NCI-H82 (cell line): ENCODE results near the gene EYA2.
"Not testable (repeated sequence)": the region's sequence is repeated elsewhere in the genome, so short reads cannot be mapped to it uniquely, and the experiment has no call there.

ENCODE experiments used
- DNase-seq: peaks from one replicate; lab custom pipeline; 2025; lab: John Stamatoyannopoulos, UW

Gene EYA2

DNA sequence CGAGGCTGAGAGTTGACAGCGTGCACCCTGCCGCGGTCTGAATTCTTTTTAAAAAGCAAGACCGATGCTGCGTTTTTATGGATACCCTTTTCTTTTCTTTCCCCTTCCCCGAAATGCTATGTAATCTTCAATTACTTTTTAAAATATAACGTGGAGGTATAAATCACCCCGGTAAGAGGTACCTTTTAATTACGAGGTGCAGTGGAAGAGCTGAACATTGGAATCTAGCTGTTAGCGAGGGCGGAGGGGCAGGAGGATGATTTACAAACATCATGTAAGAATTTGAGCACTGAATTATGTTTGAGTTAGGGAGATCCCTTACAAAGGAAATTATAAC, 1.2 kb downstream of the EYA2 start:
- DNase-seq: peak; percentile 71

GRCh38 chr20:46897328-46897880, 2.8 kb downstream of the EYA2 start:
- peak; percentile 70 for DNase-seq

GRCh38 chr20:46898423-46898822, 3.8 kb downstream of the EYA2 start:
- peak; percentile 69 for DNase-seq

DNA sequence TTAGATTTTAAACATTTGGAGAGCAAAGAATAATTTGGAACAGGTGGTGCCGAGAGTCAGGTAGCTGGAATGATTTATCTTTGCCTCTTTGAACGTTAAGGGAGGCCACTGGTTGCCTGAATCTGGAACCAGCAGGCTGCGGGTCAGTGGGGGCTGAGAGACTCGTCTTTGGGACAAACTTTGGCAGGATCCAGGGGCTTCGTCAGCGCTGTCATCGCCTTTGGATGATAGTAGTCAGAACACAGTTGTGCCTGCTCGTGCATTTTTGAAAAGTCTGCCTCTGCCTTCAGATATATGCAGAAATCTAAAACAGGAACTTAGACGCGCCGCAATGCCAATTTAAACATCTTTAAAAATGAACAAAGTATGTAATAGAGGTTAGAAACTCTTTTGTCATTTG, 5.0 kb downstream of the EYA2 start:
- DNase-seq: no peak

- DNase-seq: no peak
Measured at GRCh38 chr20:46900086-46900485, 5.4 kb downstream of the EYA2 start.

DNA sequence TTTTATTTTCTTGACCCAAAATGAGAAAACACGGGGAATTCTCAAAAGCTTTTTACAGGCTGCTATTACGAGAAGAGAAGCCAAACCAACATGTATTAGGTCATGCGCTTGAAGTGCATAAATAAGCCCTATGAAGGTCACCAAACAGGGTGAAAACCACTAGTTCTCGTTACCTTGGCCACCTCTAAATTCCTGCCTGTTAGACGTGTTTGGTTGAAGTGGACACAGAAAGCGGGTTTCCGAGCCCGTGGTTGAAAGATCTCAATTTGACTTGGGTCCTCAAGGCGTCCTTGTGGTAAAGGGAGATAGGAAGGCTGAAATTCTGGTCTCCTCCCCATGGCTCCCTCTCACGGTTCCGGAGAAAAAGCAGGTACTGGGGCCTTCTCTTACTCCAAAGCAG, 6.2 kb downstream of the EYA2 start:
- DNase-seq: no peak

GRCh38 chr20:46901638-46902037, 7.0 kb downstream of the EYA2 start:
- DNase-seq: no peak

DNA sequence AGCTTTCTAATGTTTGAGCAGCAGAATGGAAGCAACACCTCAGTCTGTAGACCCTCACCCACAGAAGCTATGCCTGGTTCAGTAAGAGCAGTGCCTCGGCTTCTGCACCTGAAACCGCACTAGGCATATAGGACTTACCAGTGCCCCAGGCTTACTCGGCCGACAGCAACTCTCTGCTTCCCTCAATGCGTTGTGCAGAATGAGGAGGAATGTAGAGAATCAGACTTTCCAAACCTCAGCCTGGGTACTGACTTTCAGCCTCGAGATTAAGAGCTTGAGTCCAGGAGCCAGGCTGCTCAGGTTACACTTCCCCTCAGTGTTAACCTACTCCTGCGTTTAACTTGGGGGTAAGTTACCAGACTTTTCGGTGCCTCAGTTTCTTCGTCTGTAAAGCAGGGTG, 8.6 kb downstream of the EYA2 start:
- DNase-seq: peak; percentile 19

GRCh38 chr20:46903937-46904336, 9.3 kb downstream of the EYA2 start:
- no peak for DNase-seq

- DNase-seq: no peak
Measured at GRCh38 chr20:46905364-46906125, 10.9 kb downstream of the EYA2 start.

- DNase-seq: peak; percentile 32
Measured at GRCh38 chr20:46913329-46914044, 18.8 kb downstream of the EYA2 start.

- DNase-seq: no peak
Measured at GRCh38 chr20:46914789-46915379, 20.2 kb downstream of the EYA2 start.

DNA sequence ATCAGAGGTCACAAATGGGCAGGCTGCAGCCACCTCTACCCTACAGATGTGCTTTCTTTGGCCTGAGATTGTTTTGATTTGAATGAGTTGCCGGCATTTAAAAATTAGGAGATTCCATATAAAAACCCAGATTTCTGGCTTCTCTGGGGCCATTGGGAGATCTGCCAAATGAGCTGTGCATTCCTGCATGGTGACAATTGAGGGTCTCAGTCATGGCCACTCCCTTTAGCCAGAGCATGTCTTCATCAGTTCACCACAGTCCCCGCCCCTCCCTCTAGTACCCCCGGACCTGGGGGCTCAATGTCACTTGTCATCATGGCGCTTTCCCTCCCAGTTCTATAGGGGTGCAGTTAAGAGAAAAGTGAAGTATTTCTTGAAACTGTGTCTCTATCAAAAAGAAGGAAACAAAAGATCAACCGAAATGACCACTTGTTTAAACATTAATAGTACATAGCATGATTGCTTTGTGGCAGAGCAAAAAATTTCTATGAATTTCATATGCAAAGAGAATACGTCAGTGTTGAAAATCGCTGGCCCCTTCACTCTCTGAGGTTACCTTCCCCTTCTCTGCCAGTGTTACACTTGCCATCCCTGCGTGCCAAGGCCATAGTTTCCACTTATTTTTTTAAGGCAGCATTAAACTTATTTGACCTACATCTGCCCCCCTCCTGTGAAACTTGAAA, 21.1 kb downstream of the EYA2 start:
- no peak for DNase-seq

DNA sequence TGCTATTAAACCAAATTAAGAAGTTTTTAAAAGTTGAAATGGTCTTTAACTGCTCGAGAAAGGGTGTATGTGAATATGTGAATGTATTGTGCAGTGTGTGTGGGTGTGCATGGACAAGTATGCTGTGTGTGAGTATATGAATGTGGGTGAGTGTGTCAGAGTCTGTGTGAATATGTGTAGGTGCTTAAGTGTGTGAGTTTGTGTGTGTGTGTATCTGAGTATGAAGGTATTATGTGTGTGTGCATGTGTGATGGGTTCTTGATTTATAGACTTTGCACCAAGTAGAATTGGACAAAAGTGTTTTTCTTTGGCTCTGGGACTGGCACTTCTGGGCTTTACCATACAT, 21.6 kb downstream of the EYA2 start:
- no peak for DNase-seq

GRCh38 chr20:46917155-46917554, 22.5 kb downstream of the EYA2 start:
- DNase-seq: no peak

- DNase-seq: no peak
Measured at GRCh38 chr20:46920114-46920513, 25.5 kb downstream of the EYA2 start.

- not testable (repeated sequence) for DNase-seq
Measured at GRCh38 chr20:46922841-46923240, 28.2 kb downstream of the EYA2 start.

GRCh38 chr20:46923550-46923949, 28.9 kb downstream of the EYA2 start:
- no peak for DNase-seq

- no peak for DNase-seq
Measured at GRCh38 chr20:46928580-46929132, 34.0 kb downstream of the EYA2 start.

DNA sequence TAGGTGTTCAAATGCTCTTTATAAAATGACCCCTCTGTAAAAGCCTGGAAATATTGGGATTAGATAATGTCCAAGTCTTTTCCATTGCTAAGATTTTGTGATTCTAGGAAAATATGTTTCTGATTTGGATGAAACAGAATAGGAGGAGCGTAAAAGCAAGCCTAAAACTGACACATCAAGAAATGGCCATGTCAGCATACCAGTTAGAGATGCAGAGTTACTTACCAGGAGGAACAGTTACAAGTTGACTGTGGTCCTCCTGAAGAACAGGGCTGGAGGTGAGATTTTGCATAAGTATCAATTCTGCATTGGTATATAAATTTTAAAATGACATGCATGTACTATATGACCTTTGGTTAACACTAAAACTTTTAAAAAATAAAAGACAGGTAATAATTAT, 35.3 kb downstream of the EYA2 start:
- no peak for DNase-seq

- DNase-seq: no peak
Measured at GRCh38 chr20:46930640-46931339, 36.1 kb downstream of the EYA2 start.

GRCh38 chr20:46931699-46932098, 37.1 kb downstream of the EYA2 start:
- peak; percentile 27 for DNase-seq
